Effector CD8-positive, alpha-beta T cell (primary cell): ENCODE data around the gene ATP13A3.

Experiments
- DNase-seq: peaks from one replicate; lab custom pipeline; 2025; lab: John Stamatoyannopoulos, UW

Gene ATP13A3

GRCh38 chr3:194439881-194440550 lies 46.8 kb downstream of the ATP13A3 start:
- DNase-seq: no peak

GRCh38 chr3:194434503-194434902 lies 52.3 kb downstream of the ATP13A3 start:
- no peak for DNase-seq

- DNase-seq: no peak
These were observed 55.2 kb downstream of the ATP13A3 start for GRCh38 chr3:194431554-194431953.

- no peak for DNase-seq
These were observed 61.4 kb downstream of the ATP13A3 start for GRCh38 chr3:194425399-194425798.

GRCh38 chr3:194424953-194425352 lies 61.8 kb downstream of the ATP13A3 start:
- no peak for DNase-seq

GRCh38 chr3:194424373-194424772 lies 62.4 kb downstream of the ATP13A3 start:
- DNase-seq: no peak

- no peak for DNase-seq
These were observed 63.5 kb downstream of the ATP13A3 start for GRCh38 chr3:194423317-194423716.

- no peak for DNase-seq
These were observed 64.6 kb downstream of the ATP13A3 start for GRCh38 chr3:194422188-194422587.

- no peak for DNase-seq
These were observed 68.1 kb downstream of the ATP13A3 start for GRCh38 chr3:194418671-194419070.

- DNase-seq: no peak
These were observed 79.4 kb downstream of the ATP13A3 start for GRCh38 chr3:194407423-194407822.

GRCh38 chr3:194405766-194406165 lies 81.0 kb downstream of the ATP13A3 start:
- DNase-seq: no peak

GRCh38 chr3:194404365-194405140 lies 82.2 kb downstream of the ATP13A3 start:
- DNase-seq: peak; percentile 15

- DNase-seq: no peak
These were observed 84.9 kb downstream of the ATP13A3 start for GRCh38 chr3:194401868-194402329.

- no peak for DNase-seq
These were observed 85.5 kb downstream of the ATP13A3 start for GRCh38 chr3:194401346-194401745.

GRCh38 chr3:194399874-194400411 lies 86.9 kb downstream of the ATP13A3 start:
- DNase-seq: no peak

GRCh38 chr3:194399166-194399565 lies 87.6 kb downstream of the ATP13A3 start, which contains the start of gene GP5:
GP5 (minus strand) TSS chr3:194399266; CDS start chr3:194398282, 984 bp downstream.
- DNase-seq: no peak

- DNase-seq: peak; percentile 13
These were observed 89.0 kb downstream of the ATP13A3 start for GRCh38 chr3:194397757-194398312.

GRCh38 chr3:194396859-194397756 lies 89.7 kb downstream of the ATP13A3 start:
- peak; percentile 14 for DNase-seq

GRCh38 chr3:194396539-194396858 lies 90.3 kb downstream of the ATP13A3 start:
- no peak for DNase-seq

- peak; percentile 42 for DNase-seq
These were observed 90.8 kb downstream of the ATP13A3 start for GRCh38 chr3:194395778-194396538.

- no peak for DNase-seq
These were observed 91.6 kb downstream of the ATP13A3 start for GRCh38 chr3:194395212-194395611.
